Epithelial cell of esophagus (primary cell): ENCODE measurements around the gene TM2D3.
A peak's percentile ranks its signal among the peaks of the same experiment; 100 is the strongest.

Source experiments
- DNase-seq: peaks from one replicate; pipeline ENCODE4 v3.0.0; 2010; ENCODE audit warnings: low read depth
- H3K4me3 ChIP-seq: 2 replicates; pipeline ENCODE4 v1.5.1; 2011; ENCODE audit warnings: mild to moderate bottlenecking, low read length, control low read depth
- TF ChIP-seq, protein P1 (sequence below): IDR thresholded peaks from 2 replicates; pipeline ENCODE4 v1.5.1; 2011; ENCODE audit warnings: low read depth, mild to moderate bottlenecking, low read length, control low read depth, inconsistent platforms; ENCODE audit not compliant: insufficient read depth; ENCODE audit errors: missing control alignments

TM2D3 gene

DNA sequence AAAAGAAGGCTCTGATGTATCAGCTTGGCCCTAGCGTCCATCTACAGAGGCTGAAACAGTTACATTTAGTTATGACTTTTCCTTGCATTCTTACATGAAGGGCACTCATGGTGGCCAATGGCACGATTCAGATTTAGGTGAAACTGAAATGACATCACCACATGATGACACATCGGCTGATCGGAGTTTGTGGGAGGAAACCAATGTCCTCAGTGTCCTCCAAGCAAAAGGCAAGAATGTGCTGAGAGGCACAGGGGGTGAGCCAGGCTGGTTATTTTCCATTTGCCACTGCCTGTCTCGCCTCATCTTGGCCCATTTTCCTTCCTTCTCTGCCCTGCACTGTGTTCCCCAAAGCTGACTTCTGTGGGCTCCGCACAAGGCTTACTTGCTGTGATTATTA is 37.7 kb upstream of the TM2D3 start:
- H3K4me3 ChIP-seq = no peak overlapping the region
- DNase-seq = peak; percentile 62
- TF ChIP-seq, protein P1, sequence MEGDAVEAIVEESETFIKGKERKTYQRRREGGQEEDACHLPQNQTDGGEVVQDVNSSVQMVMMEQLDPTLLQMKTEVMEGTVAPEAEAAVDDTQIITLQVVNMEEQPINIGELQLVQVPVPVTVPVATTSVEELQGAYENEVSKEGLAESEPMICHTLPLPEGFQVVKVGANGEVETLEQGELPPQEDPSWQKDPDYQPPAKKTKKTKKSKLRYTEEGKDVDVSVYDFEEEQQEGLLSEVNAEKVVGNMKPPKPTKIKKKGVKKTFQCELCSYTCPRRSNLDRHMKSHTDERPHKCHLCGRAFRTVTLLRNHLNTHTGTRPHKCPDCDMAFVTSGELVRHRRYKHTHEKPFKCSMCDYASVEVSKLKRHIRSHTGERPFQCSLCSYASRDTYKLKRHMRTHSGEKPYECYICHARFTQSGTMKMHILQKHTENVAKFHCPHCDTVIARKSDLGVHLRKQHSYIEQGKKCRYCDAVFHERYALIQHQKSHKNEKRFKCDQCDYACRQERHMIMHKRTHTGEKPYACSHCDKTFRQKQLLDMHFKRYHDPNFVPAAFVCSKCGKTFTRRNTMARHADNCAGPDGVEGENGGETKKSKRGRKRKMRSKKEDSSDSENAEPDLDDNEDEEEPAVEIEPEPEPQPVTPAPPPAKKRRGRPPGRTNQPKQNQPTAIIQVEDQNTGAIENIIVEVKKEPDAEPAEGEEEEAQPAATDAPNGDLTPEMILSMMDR = no peak

DNA sequence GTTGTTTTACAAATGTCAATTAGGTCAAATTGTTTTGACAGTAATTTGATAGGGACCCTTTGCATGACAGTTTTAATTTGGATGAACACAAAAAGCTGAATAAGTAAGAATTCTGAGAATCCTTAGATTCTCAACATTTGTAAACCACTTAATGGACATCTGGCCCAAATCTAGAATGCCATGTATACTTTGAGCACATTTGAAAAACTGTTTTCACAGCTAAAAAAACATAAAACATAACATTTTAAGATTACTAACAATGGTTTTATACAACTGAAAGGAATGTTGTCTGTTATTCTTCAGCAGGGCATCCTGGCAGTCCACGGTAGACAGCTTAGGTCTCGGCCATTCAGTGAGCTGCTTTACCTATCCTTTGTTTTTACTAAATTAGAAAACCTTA is 34.5 kb upstream of the TM2D3 start:
- TF ChIP-seq, protein P1 = no peak
- no peak for DNase-seq
- no peak overlapping the region for H3K4me3 ChIP-seq

DNA sequence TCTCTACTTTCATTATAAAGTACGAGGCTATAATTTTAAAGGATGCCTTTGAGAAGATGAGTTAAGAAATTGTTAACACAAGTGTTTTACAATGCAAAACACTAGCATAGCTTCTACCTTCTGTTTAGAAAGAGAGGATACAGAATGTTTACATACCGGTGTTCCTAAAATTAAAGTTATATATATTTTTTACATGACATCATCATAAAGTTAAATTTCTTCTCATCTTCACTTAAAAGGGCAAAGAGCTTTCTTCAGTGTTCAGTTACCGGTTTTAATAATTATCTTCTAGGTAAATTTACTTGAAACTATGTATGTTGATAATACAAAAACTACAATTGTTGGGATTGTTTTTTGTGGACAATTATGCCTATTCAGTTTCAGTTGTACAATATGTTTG is 32.7 kb upstream of the TM2D3 start:
- H3K4me3 ChIP-seq = no peak overlapping the region
- TF ChIP-seq, protein P1 = no peak
- no peak for DNase-seq

DNA sequence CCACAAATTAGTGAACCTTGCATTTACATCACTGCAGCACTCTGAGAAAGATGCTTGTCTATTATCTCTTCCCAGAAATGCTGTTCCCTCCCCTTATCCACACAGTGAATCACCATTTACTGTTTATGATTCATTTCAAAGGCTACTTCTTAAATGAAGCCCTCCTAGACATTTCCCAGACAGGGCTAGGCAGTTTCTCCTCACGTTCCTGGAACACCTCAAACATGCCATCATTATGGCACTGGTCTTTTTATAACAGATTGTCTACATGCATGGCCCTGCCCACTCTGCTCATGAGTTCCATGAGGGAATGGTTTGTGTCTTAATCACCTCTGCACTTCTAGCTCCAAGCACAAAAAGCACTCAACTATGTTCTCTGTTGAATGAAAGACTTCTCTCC is 32.2 kb upstream of the TM2D3 start:
- no peak overlapping the region for H3K4me3 ChIP-seq
- TF ChIP-seq, protein P1 = no peak
- peak; percentile 98 for DNase-seq

DNA sequence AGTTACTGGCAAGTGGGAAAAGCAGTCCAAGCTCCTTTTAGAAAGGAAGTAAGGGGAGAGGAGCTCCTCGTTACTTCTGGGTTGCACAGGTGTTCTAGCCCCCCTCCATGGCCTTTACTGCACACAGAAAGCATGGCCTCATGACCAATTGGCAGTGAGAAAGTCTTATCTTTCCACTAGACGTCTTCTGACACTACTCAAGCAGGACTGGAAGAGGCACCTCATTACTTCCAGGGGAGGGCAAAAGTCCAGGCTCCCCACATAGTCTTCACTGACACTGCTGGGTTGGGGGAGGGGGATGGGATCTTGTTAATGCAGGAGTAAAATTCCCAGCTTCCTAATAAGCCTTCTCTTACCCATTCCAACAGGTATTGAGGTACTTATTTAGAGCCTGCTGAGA is 27.6 kb upstream of the TM2D3 start:
- DNase-seq = no peak
- TF ChIP-seq, protein P1 = no peak
- H3K4me3 ChIP-seq = no peak overlapping the region

DNA sequence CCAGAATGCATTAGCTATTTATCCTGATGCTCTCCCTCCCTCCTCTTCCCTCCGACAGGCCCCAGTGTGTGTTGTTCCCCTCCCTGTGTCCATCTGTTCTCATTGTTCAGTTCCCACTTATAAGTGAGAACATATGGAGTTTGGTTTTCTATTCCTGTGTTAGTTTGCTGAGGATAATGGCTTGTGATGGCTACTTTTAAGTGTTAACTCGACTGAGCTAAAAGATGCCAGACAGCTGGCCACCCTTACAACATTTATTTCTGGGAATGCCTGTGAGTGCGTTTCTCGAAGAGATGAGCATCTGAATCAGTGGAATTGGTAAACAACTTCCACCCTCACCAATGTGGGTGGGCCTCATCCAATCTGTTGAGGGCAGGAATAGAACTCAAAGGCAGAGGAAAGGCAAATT is 24.7 kb upstream of the TM2D3 start:
- no peak for DNase-seq
- TF ChIP-seq, protein P1 = no peak
- no peak overlapping the region for H3K4me3 ChIP-seq

DNA sequence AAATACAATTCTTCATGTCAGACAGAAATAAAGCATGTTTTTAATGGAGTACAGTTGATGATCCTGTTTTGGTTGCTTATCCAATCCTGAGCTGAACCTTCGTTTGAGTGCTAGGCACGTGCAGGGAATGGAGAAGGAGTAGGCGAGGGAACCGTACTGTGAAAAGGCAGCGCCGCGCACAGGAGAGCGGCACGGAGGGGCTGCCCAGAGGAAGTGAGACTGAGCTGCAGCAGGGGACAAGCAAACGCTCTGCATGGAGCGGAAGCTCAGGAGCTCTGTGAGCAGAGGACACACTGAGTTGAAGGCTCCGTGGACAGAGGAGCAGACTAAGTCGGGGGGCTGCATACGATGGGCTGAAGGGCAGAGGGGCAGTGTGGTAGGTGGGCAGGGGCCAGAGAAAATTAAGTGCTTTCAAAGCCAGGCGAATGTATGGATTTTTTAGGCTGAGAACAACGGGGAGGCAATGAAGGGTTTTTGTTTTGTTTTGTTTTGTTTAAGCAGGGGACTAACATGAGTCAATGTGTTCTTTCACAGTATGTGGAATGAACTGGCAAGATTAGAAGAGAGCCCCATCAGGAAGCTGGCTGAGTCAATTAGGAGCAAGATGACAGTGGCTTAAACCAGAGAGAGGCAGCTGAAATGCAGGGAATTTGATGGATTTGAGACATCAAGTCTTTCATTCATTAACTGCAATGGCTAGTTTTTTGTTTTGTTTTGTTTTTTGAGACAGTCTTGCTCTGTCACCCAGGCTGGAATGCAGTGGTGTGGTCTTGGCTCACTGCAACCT is 23.8 kb upstream of the TM2D3 start:
- TF ChIP-seq, protein P1 = no peak
- DNase-seq = peak; percentile 67
- no peak overlapping the region for H3K4me3 ChIP-seq
